Endothelial cell of umbilical vein (primary cell): ENCODE measurements around the gene KIF26B.

ENCODE experiments used
- MAX ChIP-seq: IDR thresholded peaks from 2 replicates; pipeline ENCODE4 v1.6.1; 2011; ENCODE audit not compliant: insufficient read depth, insufficient read length
- MYC ChIP-seq: IDR thresholded peaks from one replicate; pipeline ENCODE4 v1.6.1; 2011; ENCODE audit warnings: mild to moderate bottlenecking, low read depth, low read length
- POLR2A ChIP-seq: IDR thresholded peaks from 2 replicates; pipeline ENCODE4 v1.6.1; 2012; ENCODE audit warnings: low read depth, mild to moderate bottlenecking, control low read depth, low read length
- POLR2AphosphoS5 ChIP-seq: IDR thresholded peaks from 2 replicates; pipeline ENCODE4 v1.6.1; 2012; ENCODE audit warnings: low read depth, mild to moderate bottlenecking, control low read depth, low read length, moderate library complexity; ENCODE audit not compliant: insufficient read depth
- TF ChIP-seq, protein P1 (sequence below), 2 donors: IDR thresholded peaks; 1 replicate in 1 of 2; 2 replicates in 1 of 2; pipeline ENCODE4 v1.5.1; 2011; ENCODE audit warnings: low read length in 2 of 2, mild to moderate bottlenecking in 2 of 2, moderate library complexity in 2 of 2, control low read depth in 1 of 2, inconsistent platforms in 1 of 2, low read depth in 1 of 2; ENCODE audit not compliant: insufficient read depth in 1 of 2; ENCODE audit errors: extremely low read depth in 1 of 2

- TF ChIP-seq, protein P1, sequence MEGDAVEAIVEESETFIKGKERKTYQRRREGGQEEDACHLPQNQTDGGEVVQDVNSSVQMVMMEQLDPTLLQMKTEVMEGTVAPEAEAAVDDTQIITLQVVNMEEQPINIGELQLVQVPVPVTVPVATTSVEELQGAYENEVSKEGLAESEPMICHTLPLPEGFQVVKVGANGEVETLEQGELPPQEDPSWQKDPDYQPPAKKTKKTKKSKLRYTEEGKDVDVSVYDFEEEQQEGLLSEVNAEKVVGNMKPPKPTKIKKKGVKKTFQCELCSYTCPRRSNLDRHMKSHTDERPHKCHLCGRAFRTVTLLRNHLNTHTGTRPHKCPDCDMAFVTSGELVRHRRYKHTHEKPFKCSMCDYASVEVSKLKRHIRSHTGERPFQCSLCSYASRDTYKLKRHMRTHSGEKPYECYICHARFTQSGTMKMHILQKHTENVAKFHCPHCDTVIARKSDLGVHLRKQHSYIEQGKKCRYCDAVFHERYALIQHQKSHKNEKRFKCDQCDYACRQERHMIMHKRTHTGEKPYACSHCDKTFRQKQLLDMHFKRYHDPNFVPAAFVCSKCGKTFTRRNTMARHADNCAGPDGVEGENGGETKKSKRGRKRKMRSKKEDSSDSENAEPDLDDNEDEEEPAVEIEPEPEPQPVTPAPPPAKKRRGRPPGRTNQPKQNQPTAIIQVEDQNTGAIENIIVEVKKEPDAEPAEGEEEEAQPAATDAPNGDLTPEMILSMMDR (IDR thresholded peaks at IDR 0.05; ENCODE audit: extremely low read depth in 1 of 2, insufficient read depth in 1 of 2, low read depth in 1 of 2, low read length in 2 of 2), result no peak
- TF ChIP-seq POLR2A (no peak), MYC (no peak), MAX (no peak), POLR2AphosphoS5 (no peak)
Observed at GRCh38 chr1:245197121-245197520, 42.3 kb downstream of the KIF26B start.
